Dedifferentiated amniotic fluid mesenchymal stem cell (primary cell): Measurements from ENCODE around the gene PXK.

Source experiments
- DNase-seq: peaks from one replicate; pipeline ENCODE4 v3.0.0-alpha.2; 2016; ENCODE audit errors: extremely low spot score

The PXK gene

GRCh38 chr3:58347984-58348383 is 15.3 kb downstream of the PXK start:
- no peak for DNase-seq

DNA sequence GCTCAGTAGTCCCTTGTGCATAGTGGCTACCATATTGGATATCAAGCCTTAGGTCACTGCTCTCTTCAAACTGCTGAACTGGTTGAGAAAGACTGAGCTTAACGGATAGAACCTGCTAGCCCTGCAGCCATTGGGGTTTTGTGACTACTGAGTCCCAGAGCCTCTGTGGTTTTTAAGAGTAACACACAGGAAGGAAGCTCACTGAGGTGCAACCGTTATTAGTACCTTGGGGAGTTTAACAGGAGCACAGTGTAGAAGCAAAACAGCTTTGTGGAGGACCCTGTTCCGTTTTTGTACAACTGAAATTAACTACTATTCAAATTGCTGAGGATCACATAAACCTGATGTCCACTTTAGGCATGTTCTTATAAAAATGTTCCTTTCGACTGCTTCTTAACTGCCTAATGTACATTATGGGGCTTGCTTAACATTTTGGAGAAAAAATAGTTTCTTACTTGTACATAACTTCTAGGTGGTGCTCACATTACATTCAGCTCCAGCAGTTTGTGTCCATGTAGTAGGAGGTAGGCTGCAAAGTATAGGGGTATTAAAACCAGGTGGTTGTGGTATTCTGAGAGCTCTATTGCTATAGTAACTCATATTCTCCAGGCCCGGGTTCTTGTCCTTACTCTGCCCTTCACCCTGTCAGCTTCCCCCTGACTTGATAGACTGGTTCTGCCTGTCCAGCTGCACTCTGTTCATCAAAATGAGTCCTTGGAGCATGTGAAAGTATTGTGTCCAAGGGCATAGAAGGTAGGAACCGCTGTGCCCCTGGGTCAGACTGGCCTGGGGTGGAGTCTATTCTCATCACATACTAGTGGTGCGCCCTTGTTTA is 17.3 kb downstream of the PXK start:
- no peak for DNase-seq

DNA sequence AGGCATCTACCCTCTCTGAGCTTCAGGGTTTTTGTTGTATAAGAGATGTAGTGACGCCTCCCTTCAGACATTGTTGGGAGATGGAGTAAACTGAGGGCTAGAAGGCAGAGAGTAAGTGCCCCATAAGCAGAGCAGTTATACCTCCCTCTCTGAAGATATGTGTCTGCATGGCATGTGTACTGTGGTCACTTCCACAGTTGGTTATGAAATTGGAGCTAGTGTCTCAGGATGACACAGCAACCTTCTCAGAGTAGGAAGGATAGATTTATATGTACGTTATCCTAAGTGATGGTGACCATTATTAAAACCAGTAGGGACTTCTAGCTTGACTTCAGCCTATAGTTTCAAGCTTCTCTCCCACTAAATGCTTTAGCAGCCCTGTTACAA is 17.9 kb downstream of the PXK start:
- DNase-seq, result no peak

- DNase-seq, result no peak
Observed at GRCh38 chr3:58351920-58352319, 19.2 kb downstream of the PXK start.

DNA sequence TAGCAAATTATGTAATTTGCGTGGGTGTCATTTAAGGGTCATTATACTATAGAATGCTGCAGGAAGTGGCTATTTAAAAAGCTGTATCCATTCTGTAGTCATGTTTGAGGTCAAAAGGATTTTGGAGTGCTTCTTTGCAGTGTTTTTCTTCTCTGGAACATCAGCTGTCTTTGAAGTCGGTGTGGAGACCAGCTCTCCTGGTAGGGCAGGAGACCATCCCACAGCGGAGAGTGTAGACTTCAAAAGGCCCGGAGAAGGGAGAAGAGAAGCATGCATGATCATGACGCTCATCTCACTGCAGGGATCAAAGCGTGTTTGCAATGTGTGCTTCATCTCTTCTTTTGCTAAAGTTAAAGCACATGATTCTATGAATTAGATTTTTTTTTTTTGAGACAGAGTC is 19.9 kb downstream of the PXK start:
- no peak for DNase-seq

DNA sequence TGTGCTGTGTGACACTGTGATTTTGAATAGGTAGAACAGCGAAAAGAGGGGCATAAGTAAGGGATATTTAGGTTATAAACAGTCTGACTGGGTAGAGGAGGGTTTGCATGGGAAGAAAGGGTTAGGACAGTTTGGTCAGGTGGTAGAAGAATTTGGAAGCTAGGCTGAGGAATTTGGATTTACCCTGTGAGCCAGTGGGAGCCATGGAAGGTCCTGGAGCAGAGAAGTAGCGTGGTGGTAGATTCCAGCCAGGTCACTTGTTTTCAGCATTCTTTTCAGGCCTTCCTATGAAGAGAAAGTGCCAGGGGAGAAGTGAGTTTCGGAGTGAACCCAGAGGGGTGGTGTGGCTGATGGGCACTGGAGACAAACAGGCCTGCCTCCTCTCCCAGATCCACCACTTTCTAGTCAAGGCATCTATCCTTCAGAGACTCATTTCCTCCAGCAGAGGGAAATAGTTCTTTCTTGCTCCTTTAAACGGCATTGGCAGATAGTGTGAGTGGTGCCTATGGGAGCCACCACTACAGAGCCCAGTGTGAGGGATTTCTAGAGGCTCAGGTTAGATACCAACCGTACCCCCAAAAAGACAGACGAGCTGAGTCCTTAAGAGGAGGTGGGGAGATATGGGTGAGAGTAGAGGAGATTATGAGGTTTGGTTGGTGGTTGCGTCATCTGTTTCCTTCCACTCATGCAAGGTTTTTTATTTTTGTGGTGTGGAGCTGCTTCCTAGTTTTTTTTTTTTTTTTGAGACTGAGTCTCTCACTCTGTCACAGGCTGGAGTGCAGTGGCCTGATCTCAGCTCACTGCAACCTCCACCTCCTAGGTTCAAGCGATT is 21.2 kb downstream of the PXK start:
- DNase-seq, result no peak

GRCh38 chr3:58355179-58355578 is 22.5 kb downstream of the PXK start:
- no peak for DNase-seq

GRCh38 chr3:58356054-58356453 is 23.4 kb downstream of the PXK start:
- DNase-seq, result no peak

DNA sequence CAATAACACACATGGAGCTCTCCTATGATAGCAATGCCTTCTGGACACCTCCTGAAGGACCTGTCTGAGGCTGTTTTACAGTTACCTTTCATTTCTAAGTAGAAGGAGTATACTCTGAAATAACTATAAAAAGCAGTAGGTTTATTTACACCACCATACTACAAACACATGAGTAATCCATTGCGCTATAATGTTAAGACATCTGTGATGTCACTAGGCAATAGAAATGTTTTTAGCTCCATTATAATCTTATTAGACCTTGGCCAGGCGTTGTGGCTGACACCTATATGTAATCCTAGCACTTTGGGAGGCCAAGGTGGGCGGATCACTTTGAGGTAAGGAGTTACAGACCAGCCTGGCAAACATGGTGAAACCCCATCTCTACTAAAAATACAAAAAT is 24.7 kb downstream of the PXK start:
- DNase-seq, result no peak

GRCh38 chr3:58358092-58358491 is 25.4 kb downstream of the PXK start:
- no peak for DNase-seq

GRCh38 chr3:58358808-58359207 is 26.1 kb downstream of the PXK start:
- no peak for DNase-seq

GRCh38 chr3:58359621-58360020 is 26.9 kb downstream of the PXK start:
- DNase-seq, result no peak

DNA sequence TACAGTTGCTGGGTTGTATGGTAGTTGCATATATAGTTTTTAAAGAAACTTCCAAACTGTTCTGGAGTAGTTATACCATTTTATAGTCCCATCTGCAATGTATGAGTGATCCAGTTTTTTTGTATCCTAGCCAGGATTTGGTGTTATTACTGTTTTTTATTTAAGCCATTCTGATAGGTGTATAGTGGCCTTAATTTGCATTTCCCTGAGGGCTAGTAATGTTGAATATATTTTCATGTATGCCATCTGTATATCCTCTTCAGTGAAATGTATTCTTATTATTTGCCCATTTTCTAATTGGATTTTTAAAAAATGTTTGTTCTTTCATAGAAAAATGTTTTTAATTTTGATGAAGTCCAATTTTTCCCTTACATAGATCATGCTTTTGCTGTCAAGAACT is 29.2 kb downstream of the PXK start:
- no peak for DNase-seq

DNA sequence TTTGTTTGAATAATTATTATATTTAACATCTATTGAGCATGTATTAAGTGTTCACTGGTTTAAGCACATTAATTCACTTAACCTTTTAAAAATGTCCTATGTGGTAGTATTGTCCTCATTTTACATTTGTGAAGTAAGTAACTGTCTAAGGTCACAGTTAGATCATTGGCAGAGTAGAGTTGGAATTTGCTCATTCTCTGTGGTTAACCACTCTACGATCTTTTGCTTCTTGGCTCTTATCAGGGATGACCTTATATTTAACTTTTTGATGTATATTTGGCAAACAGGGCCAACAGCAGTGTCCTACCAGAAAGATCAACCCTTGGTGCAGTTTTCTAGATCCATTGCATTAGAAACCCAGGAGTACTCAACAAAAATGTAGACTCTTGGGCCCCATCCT is 34.0 kb downstream of the PXK start:
- no peak for DNase-seq

- no peak for DNase-seq
Observed at GRCh38 chr3:58369038-58369437, 36.3 kb downstream of the PXK start.

- DNase-seq, result no peak
Observed at GRCh38 chr3:58369876-58370275, 37.2 kb downstream of the PXK start.

- no peak for DNase-seq
Observed at GRCh38 chr3:58370407-58370806, 37.7 kb downstream of the PXK start.

DNA sequence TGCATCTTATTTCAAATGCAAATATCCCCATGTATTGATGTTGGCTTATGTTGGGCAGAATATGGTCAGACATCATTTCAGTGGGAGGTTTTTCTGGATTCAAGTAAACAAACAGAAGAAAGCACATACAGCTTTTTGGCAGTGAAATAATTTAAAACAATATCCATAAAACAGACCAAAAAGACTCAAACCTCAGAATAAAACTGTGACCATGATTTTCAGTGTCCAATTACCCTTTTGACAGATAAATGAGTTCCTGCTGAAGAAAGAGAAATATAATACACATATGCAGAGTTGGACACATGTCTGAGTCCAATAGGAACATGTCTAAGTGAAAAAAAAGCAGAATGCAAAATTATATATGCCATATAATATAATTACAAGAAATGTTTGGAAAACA is 39.1 kb downstream of the PXK start:
- DNase-seq, result no peak

DNA sequence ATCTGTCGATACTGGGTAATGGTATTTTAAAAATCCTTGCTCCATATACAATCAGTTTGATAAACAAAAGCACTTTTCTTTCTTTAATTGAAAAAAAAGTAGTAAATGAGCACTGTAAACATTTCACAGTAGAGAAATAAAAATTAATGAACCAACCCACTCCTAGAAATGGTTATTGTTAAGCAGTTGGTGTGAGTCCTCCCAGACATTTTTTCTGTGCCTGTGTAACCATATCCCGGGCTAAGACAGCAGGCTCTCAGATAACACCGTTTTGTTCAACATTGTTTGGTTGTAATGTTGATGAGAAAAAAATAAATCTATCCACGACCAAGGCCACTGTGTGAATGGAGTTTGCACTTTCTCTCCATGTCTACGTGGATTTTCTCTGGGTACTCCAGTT is 42.6 kb downstream of the PXK start:
- no peak for DNase-seq

- no peak for DNase-seq
Observed at GRCh38 chr3:58377168-58377567, 44.5 kb downstream of the PXK start.

DNA sequence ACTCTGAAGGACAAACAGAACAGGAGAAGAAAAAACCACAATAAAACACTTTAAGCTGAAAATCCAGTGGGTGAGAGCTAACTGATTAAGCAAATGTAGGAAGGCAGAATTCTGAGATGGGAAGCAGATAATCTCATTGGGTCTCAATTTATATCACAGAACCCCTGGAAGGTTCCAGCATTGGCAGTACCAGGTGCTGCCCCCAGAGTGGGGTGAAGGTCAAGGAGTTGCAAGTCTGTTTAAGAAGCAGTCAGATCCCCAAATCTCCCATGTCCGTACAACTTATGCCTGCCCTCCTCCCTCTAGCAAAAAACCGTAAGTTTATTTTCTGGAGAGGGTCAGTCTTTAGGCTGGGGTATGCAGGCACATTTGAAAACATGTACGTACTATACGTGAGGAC is 45.1 kb downstream of the PXK start:
- DNase-seq, result no peak

- no peak for DNase-seq
Observed at GRCh38 chr3:58379351-58380073, 46.8 kb downstream of the PXK start.

- peak; percentile 45 for DNase-seq
Observed at GRCh38 chr3:58383476-58383875, 50.8 kb downstream of the PXK start.
